Subcutaneous abdominal adipose tissue (tissue), 5 donors: ENCODE results near the gene PRIM2.
"Not testable (repeated sequence)": the region's sequence is repeated elsewhere in the genome, so short reads cannot be mapped to it uniquely, and the experiment has no call there.

Experiments used
- H3K27ac ChIP-seq: one replicate; pipeline ENCODE4 v1.7.0; 2013; ENCODE audit warnings: low read depth, mild to moderate bottlenecking, inconsistent platforms, low read length, moderate library complexity
- H3K27me3 ChIP-seq, 5 donors: one replicate each; pipeline ENCODE4 v1.7.0; 2013; ENCODE audit warnings: low read length in 5 of 5, inconsistent platforms in 1 of 5; ENCODE audit not compliant: control insufficient read depth in 5 of 5, insufficient read depth in 4 of 5
- H3K36me3 ChIP-seq, 5 donors: one replicate each; pipeline ENCODE4 v1.7.0; 2013; ENCODE audit warnings: low read length in 5 of 5; ENCODE audit not compliant: control insufficient read depth in 5 of 5, insufficient read depth in 5 of 5
- H3K4me1 ChIP-seq, 5 donors: one replicate each; pipeline ENCODE4 v1.7.0; 2013; ENCODE audit warnings: low read length in 5 of 5, mild to moderate bottlenecking in 3 of 5, moderate library complexity in 1 of 5; ENCODE audit not compliant: control insufficient read depth in 5 of 5, insufficient read depth in 5 of 5
- H3K4me3 ChIP-seq, 5 donors: one replicate each; pipeline ENCODE4 v1.7.0; 2013; ENCODE audit warnings: low read length in 5 of 5, low read depth in 1 of 5
- H3K9ac ChIP-seq, 5 donors: one replicate each; pipeline ENCODE4 v1.7.0; 2013; ENCODE audit warnings: low read length in 5 of 5, mild to moderate bottlenecking in 4 of 5, moderate library complexity in 3 of 5
- H3K9me3 ChIP-seq, 5 donors: one replicate each; pipeline ENCODE4 v1.7.0; 2013; ENCODE audit warnings: low read length in 5 of 5; ENCODE audit not compliant: control insufficient read depth in 5 of 5
- donor health status: healthy.
- donor health status: healthy.
- donor health status: healthy.
- donor health status: healthy.
- donor health status: healthy.

Gene PRIM2

DNA sequence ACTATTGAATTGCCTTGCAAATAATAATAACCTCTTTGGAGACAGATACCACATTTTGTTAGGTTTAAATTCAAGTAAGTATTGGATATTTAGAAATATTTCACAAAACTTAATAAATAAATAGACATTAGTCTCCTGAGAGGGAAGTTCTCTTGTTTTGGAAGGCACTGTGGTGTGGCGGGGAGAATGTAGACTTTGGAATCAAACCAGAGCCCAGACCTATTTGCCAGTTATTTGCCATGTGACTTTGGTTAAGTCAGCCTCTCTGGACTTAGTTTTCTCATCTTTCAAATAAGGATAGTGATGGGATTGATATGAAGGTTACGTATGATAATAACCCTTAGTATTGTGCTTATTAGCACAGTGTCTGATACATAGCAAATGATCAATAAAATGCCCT, 240.4 kb downstream of the PRIM2 start:
- H3K9me3 ChIP-seq, H3K36me3 ChIP-seq, H3K27ac ChIP-seq, H3K4me3 ChIP-seq, H3K9ac ChIP-seq, H3K4me1 ChIP-seq, H3K27me3 ChIP-seq: not testable (repeated sequence)

DNA sequence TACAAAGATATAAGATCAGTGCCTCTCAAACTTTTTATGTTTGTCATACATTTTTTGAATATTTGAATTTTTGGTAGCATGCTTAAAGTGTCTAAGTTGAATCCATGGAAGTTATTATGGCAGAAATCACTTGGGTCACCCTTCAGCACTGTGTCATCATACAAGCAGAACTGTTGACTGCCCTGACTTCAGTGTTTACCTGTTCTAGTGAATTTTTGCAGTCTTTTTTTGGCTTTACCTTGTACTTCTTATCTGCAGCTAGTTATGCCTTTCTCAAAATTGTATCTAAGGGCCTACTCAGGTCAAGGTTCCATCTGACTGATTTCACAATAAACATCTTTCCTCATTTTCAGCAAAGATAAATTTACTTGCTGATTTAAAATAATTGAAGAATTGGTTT, 241.7 kb downstream of the PRIM2 start:
- H3K36me3 ChIP-seq, H3K4me1 ChIP-seq, H3K9ac ChIP-seq, H3K9me3 ChIP-seq, H3K4me3 ChIP-seq, H3K27me3 ChIP-seq, H3K27ac ChIP-seq: not testable (repeated sequence)

DNA sequence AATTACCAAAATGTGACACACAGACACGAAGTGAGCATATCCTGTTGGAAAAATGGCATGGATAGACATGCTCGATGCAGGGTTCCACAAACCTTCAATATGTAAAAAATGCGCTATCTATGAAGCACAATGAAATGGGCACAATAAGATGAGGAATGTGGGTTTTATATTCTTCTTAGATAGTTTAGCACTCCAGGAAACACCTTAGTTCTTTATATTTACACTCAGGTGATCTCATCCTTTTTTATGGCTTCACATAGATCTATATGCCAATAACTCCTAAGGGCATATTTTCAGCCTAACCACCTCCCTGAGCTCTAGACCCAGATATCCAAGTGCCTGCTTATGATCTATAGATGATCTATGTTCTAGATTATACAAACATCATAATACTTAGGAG, 244.8 kb downstream of the PRIM2 start:
- not testable (repeated sequence) for H3K36me3 ChIP-seq, H3K27me3 ChIP-seq, H3K9me3 ChIP-seq, H3K4me3 ChIP-seq, H3K27ac ChIP-seq, H3K9ac ChIP-seq, H3K4me1 ChIP-seq

- not testable (repeated sequence) for H3K4me1 ChIP-seq, H3K27me3 ChIP-seq, H3K36me3 ChIP-seq, H3K9ac ChIP-seq, H3K27ac ChIP-seq, H3K4me3 ChIP-seq, H3K9me3 ChIP-seq
Observed at GRCh38 chr6:57572119-57572518, 254.7 kb downstream of the PRIM2 start.

DNA sequence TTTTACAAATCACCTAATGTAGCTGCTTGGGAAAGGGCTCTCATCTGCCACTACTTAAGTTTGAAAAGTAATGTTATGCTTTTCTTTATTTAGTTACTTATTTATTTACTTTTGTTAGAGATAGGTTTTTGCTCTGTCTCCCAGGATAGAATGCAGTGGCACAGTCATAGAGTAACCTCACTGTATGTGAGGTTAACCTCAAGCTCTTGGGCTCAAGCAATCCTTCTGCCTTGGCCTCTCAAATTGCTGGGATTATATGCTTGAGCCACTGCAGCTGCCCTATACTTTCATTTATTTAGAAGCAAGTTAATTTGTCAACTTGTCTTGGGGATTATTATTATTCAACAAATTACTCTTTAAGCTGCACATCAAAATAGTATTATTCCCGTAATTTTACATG, 255.4 kb downstream of the PRIM2 start:
- not testable (repeated sequence) for H3K9me3 ChIP-seq, H3K27me3 ChIP-seq, H3K36me3 ChIP-seq, H3K9ac ChIP-seq, H3K27ac ChIP-seq, H3K4me1 ChIP-seq, H3K4me3 ChIP-seq

DNA sequence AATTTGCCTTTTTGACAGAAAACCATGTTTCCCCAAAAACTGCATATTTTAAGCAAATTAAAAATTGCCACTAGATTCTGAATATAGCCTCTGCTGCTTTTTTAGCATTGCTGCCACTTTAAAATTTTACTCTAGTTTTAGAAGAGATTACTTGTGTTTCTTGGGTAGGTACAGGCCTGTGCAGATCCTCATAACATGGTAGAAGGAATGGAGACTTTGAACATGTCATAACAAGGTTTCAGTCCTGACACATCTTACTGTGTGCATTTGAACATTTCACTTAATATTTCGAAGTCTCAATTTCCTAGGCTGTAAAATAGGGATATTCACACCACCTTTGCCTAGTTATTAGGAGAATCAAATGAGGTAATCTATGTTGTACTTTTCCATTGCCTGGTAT, 259.6 kb downstream of the PRIM2 start:
- not testable (repeated sequence) for H3K27ac ChIP-seq, H3K27me3 ChIP-seq, H3K9ac ChIP-seq, H3K4me1 ChIP-seq, H3K36me3 ChIP-seq, H3K9me3 ChIP-seq, H3K4me3 ChIP-seq

- H3K4me3 ChIP-seq, H3K36me3 ChIP-seq, H3K9me3 ChIP-seq, H3K27me3 ChIP-seq, H3K9ac ChIP-seq, H3K27ac ChIP-seq, H3K4me1 ChIP-seq: not testable (repeated sequence)
Observed at GRCh38 chr6:57579489-57579888, 262.1 kb downstream of the PRIM2 start.

- not testable (repeated sequence) for H3K36me3 ChIP-seq, H3K4me3 ChIP-seq, H3K9ac ChIP-seq, H3K27me3 ChIP-seq, H3K4me1 ChIP-seq, H3K27ac ChIP-seq, H3K9me3 ChIP-seq
Observed at GRCh38 chr6:57581586-57581985, 264.2 kb downstream of the PRIM2 start.

DNA sequence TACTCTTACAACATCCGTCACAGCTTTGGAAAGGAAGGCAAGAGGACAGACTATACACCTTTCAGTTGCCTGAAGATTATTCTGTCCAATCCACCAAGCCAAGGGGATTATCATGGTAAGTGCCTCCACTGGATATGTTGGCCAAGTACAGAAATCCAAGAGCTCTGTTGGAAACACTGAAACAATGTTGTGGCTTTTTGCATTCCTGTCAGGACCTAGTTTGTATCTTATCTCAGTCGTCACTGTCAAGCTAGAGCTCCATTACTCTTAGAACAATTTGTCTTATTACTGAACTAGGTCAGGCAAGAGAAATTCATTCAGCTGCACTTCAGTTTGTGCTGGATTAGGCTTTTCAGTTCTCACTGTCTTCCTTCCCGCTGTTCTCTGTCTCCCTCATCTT, 283.7 kb downstream of the PRIM2 start:
- H3K4me3 ChIP-seq, H3K9me3 ChIP-seq, H3K27ac ChIP-seq, H3K27me3 ChIP-seq, H3K9ac ChIP-seq, H3K36me3 ChIP-seq, H3K4me1 ChIP-seq: not testable (repeated sequence)

DNA sequence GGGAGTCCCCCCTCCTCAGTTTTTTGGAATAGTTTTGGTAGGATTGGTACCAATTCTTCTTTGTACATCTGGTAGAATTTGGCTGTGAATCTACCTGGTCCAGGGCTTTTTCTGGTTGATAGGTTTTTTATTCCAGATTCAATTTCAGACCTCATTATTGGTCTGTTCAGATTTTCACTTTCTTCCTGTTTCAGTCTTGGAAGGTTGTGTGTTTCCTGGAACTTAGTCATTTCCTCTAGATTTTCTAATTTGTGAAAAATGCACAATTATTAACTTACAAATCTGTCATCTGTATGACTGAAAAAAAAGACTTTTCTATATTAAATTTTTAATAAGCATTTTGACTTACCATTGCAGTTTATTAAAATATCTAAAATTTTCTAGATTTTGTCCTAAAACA, 287.9 kb downstream of the PRIM2 start:
- H3K9ac ChIP-seq, H3K4me3 ChIP-seq, H3K4me1 ChIP-seq, H3K36me3 ChIP-seq, H3K9me3 ChIP-seq, H3K27ac ChIP-seq, H3K27me3 ChIP-seq: not testable (repeated sequence)

DNA sequence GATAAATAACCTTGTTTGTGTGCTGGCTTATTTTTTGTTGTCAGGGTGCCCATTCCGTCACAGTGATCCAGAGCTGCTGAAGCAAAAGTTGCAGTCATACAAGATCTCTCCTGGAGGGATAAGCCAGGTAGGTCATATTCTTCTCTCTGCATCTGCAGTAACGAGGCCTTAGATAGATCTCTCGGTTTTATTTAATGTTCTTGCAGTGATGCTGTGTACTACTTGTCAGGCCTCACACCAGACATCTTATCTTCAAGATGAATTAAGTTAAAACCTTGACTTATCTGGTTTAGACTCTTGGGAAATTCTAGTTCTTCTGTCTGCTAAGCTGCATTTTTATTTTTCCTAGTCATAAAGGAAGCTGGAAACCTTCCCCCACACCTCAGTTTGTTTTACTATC, 288.9 kb downstream of the PRIM2 start:
- not testable (repeated sequence) for H3K27me3 ChIP-seq, H3K27ac ChIP-seq, H3K9ac ChIP-seq, H3K4me3 ChIP-seq, H3K4me1 ChIP-seq, H3K9me3 ChIP-seq, H3K36me3 ChIP-seq
